Measurements from ENCODE around the gene HLCS.
"Not testable (repeated sequence)": the region's sequence is repeated elsewhere in the genome, so short reads cannot be mapped to it uniquely, and the experiment has no call there.

The HLCS gene

DNA sequence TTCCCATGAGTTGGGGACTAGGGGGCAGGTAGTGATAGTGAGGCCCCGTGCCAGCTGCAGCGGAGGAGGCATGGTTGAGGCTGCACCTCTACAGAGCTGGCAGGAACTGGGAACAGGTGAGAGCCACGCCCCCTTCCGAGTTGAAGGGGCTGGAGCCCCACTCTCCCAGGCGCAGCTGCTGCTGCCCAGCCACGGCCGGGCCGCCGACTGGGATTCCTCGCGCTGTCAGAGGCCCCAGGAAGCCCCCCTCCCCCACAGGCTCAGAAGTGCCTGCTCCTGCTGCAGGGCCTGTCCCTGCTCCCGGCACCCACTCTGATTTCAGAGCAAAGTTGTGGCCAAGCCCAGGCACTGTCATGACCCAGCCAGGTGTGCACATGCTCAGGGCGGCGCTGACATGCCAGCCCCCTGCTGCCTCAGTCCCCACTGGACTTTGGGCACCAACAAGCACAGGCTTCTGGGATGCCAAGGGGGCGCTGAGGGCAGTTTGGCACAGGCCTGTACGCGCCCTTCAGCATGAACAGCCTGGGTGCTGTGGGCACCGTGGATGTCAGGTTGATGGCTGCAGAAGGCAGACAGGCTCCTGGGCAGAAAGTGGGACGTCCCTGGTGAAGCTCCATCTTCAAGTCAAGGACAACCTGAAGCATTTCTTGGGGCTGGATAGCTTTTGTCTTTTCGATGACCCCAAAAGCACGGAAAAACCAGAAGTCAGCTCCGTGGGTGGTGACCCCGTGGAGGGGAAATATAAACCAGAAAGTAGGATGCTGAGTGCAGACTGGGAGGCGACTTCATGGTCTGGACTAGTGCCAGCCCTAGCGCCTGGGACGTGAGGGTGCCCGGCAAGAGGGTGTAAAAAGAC, 146.1 kb downstream of the HLCS start:
- H3K4me3 ChIP-seq (ENCODE audit: low read length), result no peak overlapping the region
- DNase-seq (ENCODE audit: low read depth), result no peak
- TF ChIP-seq, protein P1, sequence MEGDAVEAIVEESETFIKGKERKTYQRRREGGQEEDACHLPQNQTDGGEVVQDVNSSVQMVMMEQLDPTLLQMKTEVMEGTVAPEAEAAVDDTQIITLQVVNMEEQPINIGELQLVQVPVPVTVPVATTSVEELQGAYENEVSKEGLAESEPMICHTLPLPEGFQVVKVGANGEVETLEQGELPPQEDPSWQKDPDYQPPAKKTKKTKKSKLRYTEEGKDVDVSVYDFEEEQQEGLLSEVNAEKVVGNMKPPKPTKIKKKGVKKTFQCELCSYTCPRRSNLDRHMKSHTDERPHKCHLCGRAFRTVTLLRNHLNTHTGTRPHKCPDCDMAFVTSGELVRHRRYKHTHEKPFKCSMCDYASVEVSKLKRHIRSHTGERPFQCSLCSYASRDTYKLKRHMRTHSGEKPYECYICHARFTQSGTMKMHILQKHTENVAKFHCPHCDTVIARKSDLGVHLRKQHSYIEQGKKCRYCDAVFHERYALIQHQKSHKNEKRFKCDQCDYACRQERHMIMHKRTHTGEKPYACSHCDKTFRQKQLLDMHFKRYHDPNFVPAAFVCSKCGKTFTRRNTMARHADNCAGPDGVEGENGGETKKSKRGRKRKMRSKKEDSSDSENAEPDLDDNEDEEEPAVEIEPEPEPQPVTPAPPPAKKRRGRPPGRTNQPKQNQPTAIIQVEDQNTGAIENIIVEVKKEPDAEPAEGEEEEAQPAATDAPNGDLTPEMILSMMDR (IDR thresholded peaks at IDR 0.05; ENCODE audit: insufficient read depth, low read depth, low read length, missing control alignments), result no peak

DNA sequence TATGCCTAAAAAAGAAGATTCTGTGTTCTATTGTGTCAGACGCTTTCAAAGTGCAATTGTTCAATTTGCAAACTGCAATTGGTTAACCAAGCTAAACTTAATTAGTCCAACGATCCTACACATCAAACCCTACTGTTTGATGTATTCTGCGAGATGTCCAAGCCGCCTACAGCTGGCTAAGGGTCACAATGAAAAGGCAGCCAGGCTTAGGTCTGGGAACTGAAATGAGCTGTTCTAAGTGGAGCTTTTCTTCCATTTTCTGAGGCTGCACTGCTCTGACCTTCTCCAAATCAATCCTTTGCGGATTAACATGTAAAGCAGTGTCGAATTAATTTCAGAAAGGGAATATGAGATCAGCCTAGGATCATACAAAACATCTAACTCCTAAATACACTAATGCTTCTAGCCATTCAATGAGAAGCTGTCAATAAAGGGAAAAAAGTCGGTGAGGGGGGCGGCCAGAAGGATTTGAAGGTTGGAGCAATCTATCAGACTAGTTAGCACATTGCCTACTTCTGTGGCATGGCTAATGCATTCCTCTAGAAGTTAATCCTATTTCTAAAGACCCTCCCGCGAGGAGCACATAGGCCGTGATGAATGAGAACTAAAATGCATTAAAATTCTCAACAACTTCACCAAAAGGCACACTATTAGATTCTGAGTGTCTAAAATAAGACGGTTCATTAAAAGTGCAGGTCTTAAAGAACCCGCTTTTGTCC, 148.6 kb downstream of the HLCS start:
- no peak overlapping the region for H3K4me3 ChIP-seq (ENCODE audit: low read length)
- TF ChIP-seq, protein P1 (IDR thresholded peaks at IDR 0.05; ENCODE audit: insufficient read depth, low read depth, low read length, missing control alignments), result no peak
- no peak for DNase-seq (ENCODE audit: low read depth)

DNA sequence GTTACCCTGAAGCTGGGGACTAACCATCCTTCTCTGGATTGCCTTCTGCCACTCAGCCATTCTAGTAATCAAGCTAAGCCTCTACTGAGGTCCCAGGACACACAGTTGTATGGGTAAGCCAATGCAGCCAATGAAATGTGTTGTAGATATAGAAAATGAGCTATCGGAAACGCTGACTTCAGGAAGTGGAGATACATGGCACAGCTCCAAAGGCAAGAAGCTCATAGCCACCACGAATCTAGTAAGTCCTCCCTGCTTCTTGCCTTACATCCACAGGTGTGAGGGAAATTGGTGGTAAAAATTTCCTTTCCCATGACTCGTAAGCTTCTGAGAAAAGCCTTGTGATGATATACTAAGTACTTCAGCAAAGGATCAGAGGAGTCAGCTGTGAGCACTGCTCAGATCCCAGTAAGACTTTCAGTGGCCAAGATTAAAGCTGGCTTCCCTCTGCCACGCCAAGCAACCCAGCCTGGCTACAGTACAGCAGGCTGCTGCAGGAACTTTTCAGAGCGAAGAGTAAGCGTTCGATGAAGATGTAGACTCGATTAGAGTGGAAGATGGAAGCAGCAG, 149.8 kb downstream of the HLCS start:
- TF ChIP-seq, protein P1 (IDR thresholded peaks at IDR 0.05; ENCODE audit: insufficient read depth, low read depth, low read length, missing control alignments), result no peak
- no peak overlapping the region for H3K4me3 ChIP-seq (ENCODE audit: low read length)
- DNase-seq (ENCODE audit: low read depth), result no peak

DNA sequence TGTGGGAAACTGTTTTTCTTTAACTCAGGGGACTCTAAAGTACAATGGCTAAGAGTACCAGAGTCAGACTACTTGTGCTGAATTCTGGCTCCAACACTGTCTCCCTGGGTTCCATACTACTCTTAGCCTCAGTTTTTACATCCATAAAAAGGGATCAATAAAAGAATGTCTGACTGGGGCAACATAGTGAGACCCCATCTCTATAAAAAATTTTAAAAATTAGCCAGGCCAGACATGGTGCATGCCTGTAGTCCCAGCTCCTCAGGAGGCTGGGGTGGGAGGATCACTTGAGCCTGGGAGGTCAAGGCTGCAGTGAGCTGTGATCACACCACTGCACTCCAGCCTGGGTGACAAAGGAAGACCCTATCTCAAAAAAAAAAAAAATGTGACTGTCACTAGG, 150.4 kb downstream of the HLCS start:
- not testable (repeated sequence) for DNase-seq (ENCODE audit: low read depth); H3K4me3 ChIP-seq (ENCODE audit: low read length)

DNA sequence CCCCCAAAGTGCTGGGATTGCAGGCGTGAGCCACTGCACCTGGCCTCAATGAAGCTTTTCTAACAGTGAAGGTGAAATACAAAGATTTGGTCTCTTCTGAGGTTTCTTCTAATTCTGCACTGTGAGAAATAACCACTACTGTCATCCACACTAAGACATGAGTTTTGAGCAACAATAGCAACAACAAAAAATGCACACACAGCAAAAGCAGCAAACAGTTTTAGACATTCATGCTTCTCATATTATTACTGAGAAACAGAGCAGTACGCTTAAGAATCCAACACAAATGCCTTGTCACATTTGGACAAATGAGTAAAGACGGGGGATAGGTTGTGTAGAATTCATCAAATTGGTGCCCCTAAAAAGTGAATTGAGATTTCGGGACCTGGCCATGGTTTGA, 151.2 kb downstream of the HLCS start:
- H3K4me3 ChIP-seq (ENCODE audit: low read length), result no peak overlapping the region
- TF ChIP-seq, protein P1 (IDR thresholded peaks at IDR 0.05; ENCODE audit: insufficient read depth, low read depth, low read length, missing control alignments), result no peak
- no peak for DNase-seq (ENCODE audit: low read depth)

DNA sequence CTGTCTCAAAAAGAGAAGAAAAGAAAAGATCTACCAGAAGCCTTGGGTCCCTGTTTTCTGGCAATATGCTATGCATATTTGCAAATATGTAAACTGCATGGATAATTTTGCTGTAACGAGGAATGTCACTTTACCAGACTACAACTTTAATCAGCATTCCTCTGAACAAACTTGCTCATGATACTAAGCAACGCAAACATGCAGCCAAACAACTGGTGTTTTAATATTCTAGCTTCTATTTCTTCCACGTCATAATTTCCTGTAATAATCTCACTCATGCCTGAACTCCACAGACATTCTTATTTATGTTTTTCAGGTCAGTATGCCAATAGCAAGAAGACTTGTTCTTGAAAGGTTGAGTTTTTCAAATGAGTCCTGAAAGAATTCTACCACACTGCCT, 153.4 kb downstream of the HLCS start:
- no peak for DNase-seq (ENCODE audit: low read depth)
- TF ChIP-seq, protein P1 (IDR thresholded peaks at IDR 0.05; ENCODE audit: insufficient read depth, low read depth, low read length, missing control alignments), result no peak
- no peak overlapping the region for H3K4me3 ChIP-seq (ENCODE audit: low read length)

DNA sequence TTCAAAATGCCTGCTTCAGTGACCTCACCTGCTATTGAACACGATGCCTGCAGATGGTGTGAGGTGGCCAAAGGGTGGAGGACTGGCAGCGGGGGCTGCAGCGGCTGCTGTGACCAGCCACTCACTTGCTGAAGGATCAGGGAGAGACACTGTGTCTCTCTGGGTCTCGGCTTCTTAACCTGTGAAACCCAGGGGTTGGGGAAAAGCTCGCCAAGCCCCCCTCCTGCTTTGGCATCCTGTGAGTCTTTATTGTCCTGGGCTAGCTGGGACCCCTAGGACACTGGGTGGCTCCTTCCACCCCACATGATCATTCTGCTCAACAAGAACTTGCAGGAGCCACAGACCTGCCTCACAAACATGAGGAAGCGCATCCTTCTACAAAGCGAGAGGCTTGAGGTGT, 154.7 kb downstream of the HLCS start:
- DNase-seq (ENCODE audit: low read depth), result no peak
- no peak overlapping the region for H3K4me3 ChIP-seq (ENCODE audit: low read length)
- TF ChIP-seq, protein P1 (IDR thresholded peaks at IDR 0.05; ENCODE audit: insufficient read depth, low read depth, low read length, missing control alignments), result no peak

All from epithelial cell of esophagus (primary cell).